ENCODE data around the gene NOP10. TPM values are rescaled to one million over a fixed set of nuclear protein-coding genes. Genes with fewer than 3 reads are reported as not detected.

Gene NOP10
- total RNA-seq, 1 donor from 2014 or later: 200 TPM

DNA sequence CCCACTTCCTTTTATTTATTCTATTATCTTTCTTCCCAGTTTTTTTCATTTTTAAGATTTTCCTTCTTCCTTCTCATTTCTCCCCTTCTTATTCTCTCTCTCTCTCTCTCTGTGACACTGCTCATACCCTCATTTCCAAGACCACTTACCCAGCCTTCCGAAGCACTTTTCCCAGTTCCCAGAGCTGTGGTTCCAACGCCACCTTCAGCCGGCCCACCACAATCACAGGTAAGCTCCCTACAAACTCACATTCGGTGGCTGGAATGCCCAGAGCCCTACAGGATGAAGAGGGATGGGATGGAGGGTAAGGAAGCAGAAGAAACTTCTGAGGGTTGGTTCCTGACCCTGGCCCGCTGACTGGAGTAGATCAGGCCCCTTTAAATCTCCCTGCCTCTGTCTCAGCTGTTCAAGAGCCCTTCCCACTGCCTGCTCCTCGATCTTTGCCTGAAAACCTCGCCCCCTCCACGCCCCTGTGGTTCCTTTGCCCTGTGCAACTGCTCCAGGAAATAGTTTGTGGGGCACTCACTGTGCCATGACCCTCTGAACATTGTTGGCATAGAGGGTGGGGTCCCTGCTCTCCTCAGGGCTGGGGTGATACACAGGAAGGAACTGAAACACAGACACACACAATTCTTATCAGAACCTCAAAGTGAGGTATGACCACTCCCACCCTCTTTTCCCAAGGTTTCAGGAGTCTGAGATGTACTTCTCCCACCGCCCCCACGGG, 19.3 kb upstream of the NOP10 start:
- no peak for DNase-seq (ENCODE audit: extremely low spot score, unreplicated experiment)
- TF ChIP-seq CTCF (IDR thresholded peaks at IDR 0.05): no peak
- Mint-ChIP-seq H3K4me1 (ENCODE audit: unreplicated experiment) (peaks cover 21% of the 10 kb centered on the region), H3K27me3 (ENCODE audit: unreplicated experiment) (no peaks in the 10 kb centered on the region), H3K9me3 (ENCODE audit: unreplicated experiment) (no peaks in the 10 kb centered on the region), H3K36me3 (ENCODE audit: unreplicated experiment) (peaks cover 26% of the 10 kb centered on the region), H3K27ac (ENCODE audit: unreplicated experiment) (no peak overlapping the region), H3K4me3 (ENCODE audit: unreplicated experiment) (no peak overlapping the region)

DNA sequence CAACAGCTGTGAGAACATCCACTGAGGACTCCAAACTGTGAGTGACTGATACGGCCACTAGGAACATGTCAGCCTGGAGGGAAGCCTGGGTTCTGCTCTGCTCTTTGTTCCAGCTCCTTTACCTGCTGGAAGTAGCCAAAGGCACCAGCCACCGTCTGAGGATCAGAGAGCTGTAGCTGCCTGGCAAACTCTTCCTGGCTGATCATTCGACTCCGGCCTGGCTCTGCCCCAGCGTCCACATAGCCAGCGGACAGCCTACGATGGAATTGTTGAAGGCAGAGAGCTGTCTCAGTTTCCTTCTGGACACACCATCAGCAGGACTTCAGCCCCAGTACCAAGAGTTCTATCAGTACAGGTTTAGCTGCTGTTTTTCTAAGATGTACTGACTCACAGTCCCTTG, 18.3 kb upstream of the NOP10 start:
- no peaks in the 10 kb centered on the region for H3K27me3 Mint-ChIP-seq (ENCODE audit: unreplicated experiment)
- H3K27ac Mint-ChIP-seq (ENCODE audit: unreplicated experiment): no peak overlapping the region
- DNase-seq (ENCODE audit: extremely low spot score, unreplicated experiment): no peak
- H3K36me3 Mint-ChIP-seq (ENCODE audit: unreplicated experiment): peaks cover 29% of the 10 kb centered on the region
- no peak for TF ChIP-seq CTCF (IDR thresholded peaks at IDR 0.05)
- no peak overlapping the region for H3K4me3 Mint-ChIP-seq (ENCODE audit: unreplicated experiment)
- H3K4me1 Mint-ChIP-seq (ENCODE audit: unreplicated experiment): peaks cover 19% of the 10 kb centered on the region
- no peaks in the 10 kb centered on the region for H3K9me3 Mint-ChIP-seq (ENCODE audit: unreplicated experiment)

GRCh38 chr15:34360298-34360697, 17.4 kb upstream of the NOP10 start:
- DNase-seq (ENCODE audit: extremely low spot score, unreplicated experiment): no peak
- H3K4me1 Mint-ChIP-seq (ENCODE audit: unreplicated experiment): peaks cover 11% of the 10 kb centered on the region
- no peaks in the 10 kb centered on the region for H3K27me3 Mint-ChIP-seq (ENCODE audit: unreplicated experiment)
- no peaks in the 10 kb centered on the region for H3K9me3 Mint-ChIP-seq (ENCODE audit: unreplicated experiment)
- no peak for TF ChIP-seq CTCF (IDR thresholded peaks at IDR 0.05)
- H3K36me3 Mint-ChIP-seq (ENCODE audit: unreplicated experiment): peaks cover 31% of the 10 kb centered on the region
- no peak overlapping the region for H3K27ac Mint-ChIP-seq (ENCODE audit: unreplicated experiment)
- no peak overlapping the region for H3K4me3 Mint-ChIP-seq (ENCODE audit: unreplicated experiment)

DNA sequence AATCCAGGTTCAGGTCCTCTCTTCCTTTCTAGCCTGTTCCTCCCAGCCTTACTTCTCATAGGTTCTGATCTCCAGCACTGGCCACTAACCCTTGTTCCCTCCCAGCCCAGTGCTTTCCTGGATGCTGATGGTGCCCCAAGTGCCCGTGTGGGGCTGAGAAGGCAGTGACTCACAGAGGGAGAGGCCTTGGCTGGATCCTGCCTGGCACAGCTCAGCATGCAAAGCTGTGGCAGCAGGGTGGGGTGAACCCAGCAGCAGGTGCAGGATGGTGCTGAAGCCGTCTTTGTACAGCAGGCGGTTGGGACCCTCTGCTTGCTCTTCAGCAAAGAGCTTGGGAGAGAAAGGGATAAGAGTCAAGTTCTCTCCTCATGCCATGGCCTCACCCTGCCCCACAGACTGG, 16.5 kb upstream of the NOP10 start:
- no peak for TF ChIP-seq CTCF (IDR thresholded peaks at IDR 0.05)
- H3K36me3 Mint-ChIP-seq (ENCODE audit: unreplicated experiment): peaks cover 31% of the 10 kb centered on the region
- no peaks in the 10 kb centered on the region for H3K27me3 Mint-ChIP-seq (ENCODE audit: unreplicated experiment)
- H3K27ac Mint-ChIP-seq (ENCODE audit: unreplicated experiment): no peak overlapping the region
- no peak overlapping the region for H3K4me3 Mint-ChIP-seq (ENCODE audit: unreplicated experiment)
- no peak for DNase-seq (ENCODE audit: extremely low spot score, unreplicated experiment)
- H3K4me1 Mint-ChIP-seq (ENCODE audit: unreplicated experiment): peaks cover 11% of the 10 kb centered on the region
- H3K9me3 Mint-ChIP-seq (ENCODE audit: unreplicated experiment): no peaks in the 10 kb centered on the region

GRCh38 chr15:34358948-34359347, 16.0 kb upstream of the NOP10 start:
- Mint-ChIP-seq H3K27ac (ENCODE audit: unreplicated experiment) (no peak overlapping the region), H3K4me3 (ENCODE audit: unreplicated experiment) (no peak overlapping the region), H3K4me1 (ENCODE audit: unreplicated experiment) (peaks cover 11% of the 10 kb centered on the region), H3K9me3 (ENCODE audit: unreplicated experiment) (no peaks in the 10 kb centered on the region), H3K36me3 (ENCODE audit: unreplicated experiment) (peaks cover 31% of the 10 kb centered on the region), H3K27me3 (ENCODE audit: unreplicated experiment) (no peaks in the 10 kb centered on the region)
- no peak for TF ChIP-seq CTCF (IDR thresholded peaks at IDR 0.05)
- DNase-seq (ENCODE audit: extremely low spot score, unreplicated experiment): no peak

All from osteocyte (in vitro differentiated cells).